IMR-90 (cell line): Measurements from ENCODE around the gene FXYD6.

ENCODE experiments used
- BHLHE40 ChIP-seq: fragments of 150-350 bp; IDR thresholded peaks from 2 replicates; pipeline ENCODE4 v1.6.1; 2016; ENCODE audit warnings: mild to moderate bottlenecking, low read depth, low read length
- NFE2L2 ChIP-seq: fragments of 150-350 bp; IDR thresholded peaks from 2 replicates; pipeline ENCODE4 v1.6.1; 2016; ENCODE audit warnings: low read depth, mild to moderate bottlenecking, low read length
- SMC3 ChIP-seq: fragments of 150-350 bp; IDR thresholded peaks from 2 replicates; pipeline ENCODE4 v1.6.1; 2016; ENCODE audit warnings: low read depth, mild to moderate bottlenecking, antibody characterized with exemption, low read length, moderate library complexity
- TF ChIP-seq, protein P1 (sequence below): conservative IDR thresholded peaks from 2 replicates; pipeline ENCODE4 v1.5.1; 2012; ENCODE audit warnings: mild to moderate bottlenecking, low read depth, low read length, improper control_type of control experiment
- TF ChIP-seq, protein P2 (sequence below): fragments of 150-350 bp; IDR thresholded peaks from 2 replicates; pipeline ENCODE4 v1.6.1; 2017; ENCODE audit warnings: mild to moderate bottlenecking, antibody characterized with exemption, low read length, low read depth

DNA sequence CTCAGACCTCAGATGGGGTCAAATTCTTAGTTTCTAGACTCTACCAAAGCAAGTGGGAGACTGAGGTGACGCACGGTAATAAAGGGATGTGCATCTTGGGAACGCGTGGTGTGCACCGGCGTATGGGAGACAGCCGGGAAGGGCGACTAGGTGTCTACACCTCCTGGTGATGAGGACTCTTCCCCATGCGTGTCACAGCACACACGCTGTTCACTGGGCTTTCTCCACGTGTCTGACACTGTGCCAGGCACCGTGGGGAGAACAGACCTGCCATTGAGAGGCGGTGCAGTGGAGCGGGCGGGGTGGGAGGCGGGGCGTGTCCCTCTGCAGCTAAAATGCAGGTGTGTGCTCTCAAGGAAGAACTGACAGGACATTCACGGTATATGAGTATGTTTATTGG lies 5.3 kb downstream of the FXYD6 start:
- TF ChIP-seq, protein P1, sequence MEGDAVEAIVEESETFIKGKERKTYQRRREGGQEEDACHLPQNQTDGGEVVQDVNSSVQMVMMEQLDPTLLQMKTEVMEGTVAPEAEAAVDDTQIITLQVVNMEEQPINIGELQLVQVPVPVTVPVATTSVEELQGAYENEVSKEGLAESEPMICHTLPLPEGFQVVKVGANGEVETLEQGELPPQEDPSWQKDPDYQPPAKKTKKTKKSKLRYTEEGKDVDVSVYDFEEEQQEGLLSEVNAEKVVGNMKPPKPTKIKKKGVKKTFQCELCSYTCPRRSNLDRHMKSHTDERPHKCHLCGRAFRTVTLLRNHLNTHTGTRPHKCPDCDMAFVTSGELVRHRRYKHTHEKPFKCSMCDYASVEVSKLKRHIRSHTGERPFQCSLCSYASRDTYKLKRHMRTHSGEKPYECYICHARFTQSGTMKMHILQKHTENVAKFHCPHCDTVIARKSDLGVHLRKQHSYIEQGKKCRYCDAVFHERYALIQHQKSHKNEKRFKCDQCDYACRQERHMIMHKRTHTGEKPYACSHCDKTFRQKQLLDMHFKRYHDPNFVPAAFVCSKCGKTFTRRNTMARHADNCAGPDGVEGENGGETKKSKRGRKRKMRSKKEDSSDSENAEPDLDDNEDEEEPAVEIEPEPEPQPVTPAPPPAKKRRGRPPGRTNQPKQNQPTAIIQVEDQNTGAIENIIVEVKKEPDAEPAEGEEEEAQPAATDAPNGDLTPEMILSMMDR: no peak
- TF ChIP-seq, protein P2, sequence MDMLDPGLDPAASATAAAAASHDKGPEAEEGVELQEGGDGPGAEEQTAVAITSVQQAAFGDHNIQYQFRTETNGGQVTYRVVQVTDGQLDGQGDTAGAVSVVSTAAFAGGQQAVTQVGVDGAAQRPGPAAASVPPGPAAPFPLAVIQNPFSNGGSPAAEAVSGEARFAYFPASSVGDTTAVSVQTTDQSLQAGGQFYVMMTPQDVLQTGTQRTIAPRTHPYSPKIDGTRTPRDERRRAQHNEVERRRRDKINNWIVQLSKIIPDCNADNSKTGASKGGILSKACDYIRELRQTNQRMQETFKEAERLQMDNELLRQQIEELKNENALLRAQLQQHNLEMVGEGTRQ: no peak
- TF ChIP-seq NFE2L2 (no peak), BHLHE40 (no peak), SMC3 (no peak)
